ENCODE results near the gene IPMK.

DNA sequence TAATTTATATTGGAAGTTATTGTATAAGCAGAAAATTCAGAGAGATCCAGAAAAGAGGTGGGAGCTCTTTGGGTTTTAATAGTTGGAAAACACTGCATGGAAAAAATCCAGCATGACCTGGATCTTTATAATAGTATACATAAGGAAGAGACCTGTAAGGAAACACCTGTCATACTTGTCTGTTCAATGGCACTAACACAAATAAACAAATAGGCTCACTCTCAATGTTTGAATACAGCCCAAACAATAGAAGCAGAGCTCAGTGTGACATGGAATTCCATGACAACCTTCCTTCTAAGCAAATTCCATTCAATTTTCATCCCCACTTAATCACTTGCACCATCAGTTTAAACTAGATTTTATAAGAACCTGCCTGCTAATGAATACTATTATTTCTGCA is 33.0 kb upstream of the IPMK start:
- TF ChIP-seq BACH2 (CRISPR knock-in tag; IDR thresholded peaks at IDR 0.05; ENCODE audit: borderline replicate concordance), result no peak
- no peak for TF ChIP-seq PATZ1 (CRISPR knock-in tag; IDR thresholded peaks at IDR 0.05; ENCODE audit: borderline replicate concordance)
- no peak for TF ChIP-seq SNAI2 (CRISPR knock-in tag; IDR thresholded peaks at IDR 0.05)
- TF ChIP-seq CSDC2 (CRISPR knock-in tag; IDR thresholded peaks at IDR 0.05), result no peak
- no peak for TF ChIP-seq ARNTL (CRISPR knock-in tag; IDR thresholded peaks at IDR 0.05; ENCODE audit: borderline replicate concordance, low read depth)
